ENCODE data around the gene CACNA1C.
"Not testable (repeated sequence)": the region's sequence is repeated elsewhere in the genome, so short reads cannot be mapped to it uniquely, and the experiment has no call there.

Gene CACNA1C

DNA sequence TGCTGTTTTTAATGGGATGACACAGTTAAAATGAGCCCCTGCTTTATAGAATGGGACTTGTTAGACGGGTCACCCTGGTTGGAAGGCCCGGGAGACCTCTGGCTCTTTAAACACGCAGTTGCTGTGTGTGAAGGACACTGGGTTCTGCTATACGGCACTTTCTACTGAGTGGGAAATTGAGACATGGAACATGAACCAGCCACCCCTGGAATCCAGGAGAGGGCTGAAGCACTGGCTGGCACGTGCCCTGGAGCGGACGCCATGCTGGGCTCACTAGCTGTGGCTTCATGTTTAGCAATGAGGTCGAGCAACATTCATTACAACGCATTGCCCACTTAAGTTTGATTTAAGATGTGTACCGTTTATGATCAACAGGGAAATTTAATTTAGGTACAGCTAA lies 23.9 kb downstream of the CACNA1C start:
- DNase-seq: no peak

DNA sequence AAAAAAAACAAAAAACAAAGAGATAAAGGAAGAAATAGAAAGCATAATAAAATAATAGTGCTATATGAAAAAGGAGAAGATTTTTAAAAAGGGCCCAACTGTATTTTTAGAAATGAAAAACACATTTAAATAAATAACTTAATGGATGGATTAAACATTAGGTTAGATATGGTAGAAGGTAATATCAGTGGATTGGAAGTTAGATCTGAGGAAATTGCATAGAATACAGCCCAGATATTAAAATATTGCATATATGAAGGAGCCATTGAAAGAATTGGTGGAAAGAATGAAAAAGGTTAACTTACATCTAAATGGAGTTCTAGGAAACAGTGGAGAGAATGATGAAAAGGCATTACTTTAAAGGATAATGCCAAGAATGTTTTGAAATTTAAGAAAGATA lies 27.8 kb downstream of the CACNA1C start:
- no peak for DNase-seq

GRCh38 chr12:2082321-2082720 lies 29.5 kb downstream of the CACNA1C start:
- DNase-seq: no peak

GRCh38 chr12:2083008-2083407 lies 30.2 kb downstream of the CACNA1C start:
- DNase-seq: no peak

- no peak for DNase-seq
Measured at GRCh38 chr12:2083561-2083960, 30.8 kb downstream of the CACNA1C start.

GRCh38 chr12:2084553-2085296 lies 31.9 kb downstream of the CACNA1C start:
- DNase-seq: no peak

GRCh38 chr12:2092354-2092753 lies 39.6 kb downstream of the CACNA1C start:
- DNase-seq: no peak

DNA sequence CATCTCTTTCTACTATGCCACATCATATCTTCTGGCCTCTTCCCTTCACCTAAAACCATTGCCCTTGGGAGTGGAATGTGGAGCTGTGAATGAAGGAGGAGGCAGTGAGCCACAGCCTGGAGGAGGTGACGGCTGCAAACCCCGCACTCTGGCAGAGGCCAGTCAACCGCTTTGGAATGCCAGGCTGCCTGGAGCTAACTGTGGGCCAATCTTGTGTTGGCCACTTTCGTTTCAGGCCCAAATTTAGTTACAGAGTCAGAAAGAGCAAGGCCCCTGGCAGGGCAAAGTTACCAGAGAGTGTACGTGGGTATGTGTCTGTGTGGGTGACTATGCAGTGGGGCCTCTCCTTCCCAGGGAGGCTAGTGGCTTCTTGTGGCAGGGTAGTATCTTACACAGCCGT lies 40.1 kb downstream of the CACNA1C start:
- DNase-seq: no peak

- DNase-seq: no peak
Measured at GRCh38 chr12:2094597-2094996, 41.8 kb downstream of the CACNA1C start.

DNA sequence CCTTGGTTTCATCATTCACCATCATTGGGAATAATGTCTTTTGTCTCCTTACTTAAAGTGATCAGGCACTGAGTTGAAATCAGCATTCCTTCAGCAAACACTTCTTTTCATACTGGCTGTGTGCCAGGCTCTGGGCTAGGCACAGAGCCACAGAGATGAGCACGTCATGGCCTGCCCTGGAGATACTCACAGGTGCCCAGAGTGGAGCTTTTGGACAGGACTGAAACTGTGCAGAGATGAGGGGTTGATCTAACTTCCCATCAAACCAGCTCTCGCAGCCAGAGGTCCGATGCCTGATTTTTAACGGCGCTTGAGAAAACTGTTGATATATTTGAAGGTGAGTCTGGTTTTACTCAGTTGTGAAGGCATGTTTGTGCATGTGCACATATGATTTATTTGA lies 43.1 kb downstream of the CACNA1C start:
- no peak for DNase-seq

- no peak for DNase-seq
Measured at GRCh38 chr12:2097617-2098016, 44.8 kb downstream of the CACNA1C start.

DNA sequence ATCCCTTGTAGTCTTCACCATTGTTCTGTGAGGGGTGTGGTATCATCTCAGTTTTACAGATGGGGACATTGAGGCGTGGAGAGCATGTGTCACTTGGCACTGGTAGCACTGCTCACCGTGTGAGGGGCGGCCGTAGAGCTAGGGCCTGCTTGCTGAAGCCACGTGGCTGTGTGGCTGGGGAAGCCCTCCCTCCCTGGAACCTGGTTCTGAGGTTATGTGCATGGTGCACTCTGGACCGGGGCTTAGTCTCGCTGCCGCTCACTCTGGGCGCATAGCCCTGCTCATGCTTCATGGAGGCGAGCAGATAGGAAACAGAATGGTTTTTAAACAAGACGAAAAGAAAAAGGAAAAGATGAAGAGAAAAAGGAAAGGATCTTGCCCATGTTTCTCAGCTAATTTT lies 46.1 kb downstream of the CACNA1C start:
- DNase-seq: no peak

- no peak for DNase-seq
Measured at GRCh38 chr12:2099595-2099994, 46.8 kb downstream of the CACNA1C start.

DNA sequence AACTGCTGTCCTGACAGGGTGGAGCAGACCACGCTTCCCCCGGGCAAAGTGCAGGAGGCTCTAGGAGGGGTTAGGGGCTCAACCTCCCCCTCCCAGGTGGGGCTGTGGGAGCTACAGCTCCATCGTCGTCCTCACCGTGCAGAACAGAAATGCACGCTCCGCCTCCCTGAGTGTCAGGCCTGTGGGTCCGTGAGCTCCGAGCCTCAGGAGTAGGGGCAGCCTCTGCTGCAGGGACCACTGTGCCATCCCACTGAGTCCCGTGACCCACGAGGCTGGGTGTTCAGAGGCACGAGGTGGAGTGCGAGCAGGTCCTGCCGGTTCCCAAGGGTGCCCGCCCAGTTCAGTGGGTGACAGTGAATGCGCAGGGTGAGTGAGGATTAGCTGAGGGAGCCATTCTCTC lies 48.6 kb downstream of the CACNA1C start:
- no peak for DNase-seq

GRCh38 chr12:2101771-2102170 lies 49.0 kb downstream of the CACNA1C start:
- no peak for DNase-seq

GRCh38 chr12:2102736-2103135 lies 49.9 kb downstream of the CACNA1C start:
- not testable (repeated sequence) for DNase-seq

GRCh38 chr12:2105387-2105786 lies 52.6 kb downstream of the CACNA1C start:
- DNase-seq: not testable (repeated sequence)

- no peak for DNase-seq
Measured at GRCh38 chr12:2108166-2108565, 55.4 kb downstream of the CACNA1C start.

DNA sequence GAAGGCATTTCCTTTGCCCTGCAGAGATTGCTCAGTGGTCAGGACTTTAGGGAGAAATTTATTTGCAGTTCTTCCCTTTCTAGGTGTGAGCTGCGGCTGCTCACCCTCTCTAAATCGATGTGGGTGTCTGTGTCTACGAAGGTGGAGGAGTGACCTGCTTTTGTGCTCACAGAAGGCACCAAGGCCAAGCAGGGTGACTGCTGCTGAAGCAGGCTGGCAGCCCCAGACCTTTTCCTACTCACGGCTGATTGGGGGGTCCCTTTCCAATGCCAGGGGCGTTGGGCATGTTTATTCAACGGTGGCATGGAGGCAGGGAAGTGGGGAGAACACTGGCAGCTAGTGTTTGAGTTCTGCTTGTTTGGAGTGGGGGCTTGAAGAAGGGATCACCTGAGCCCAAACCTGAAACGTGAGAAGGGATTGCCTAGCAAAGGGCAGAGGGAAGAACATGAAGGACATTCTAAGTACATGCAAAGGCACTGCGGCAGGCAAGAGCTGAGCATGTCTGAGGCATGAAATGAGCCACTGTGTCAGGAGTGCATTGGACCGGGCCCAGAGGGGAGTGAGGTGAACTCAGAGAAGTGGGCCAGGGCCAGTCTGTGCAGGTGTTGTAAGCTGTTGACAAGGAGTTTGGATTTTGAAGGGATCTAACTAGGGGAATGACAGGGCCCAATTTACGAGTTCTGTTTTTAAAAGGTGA lies 56.3 kb downstream of the CACNA1C start:
- DNase-seq: no peak

GRCh38 chr12:2110127-2110526 lies 57.3 kb downstream of the CACNA1C start:
- DNase-seq: no peak

DNA sequence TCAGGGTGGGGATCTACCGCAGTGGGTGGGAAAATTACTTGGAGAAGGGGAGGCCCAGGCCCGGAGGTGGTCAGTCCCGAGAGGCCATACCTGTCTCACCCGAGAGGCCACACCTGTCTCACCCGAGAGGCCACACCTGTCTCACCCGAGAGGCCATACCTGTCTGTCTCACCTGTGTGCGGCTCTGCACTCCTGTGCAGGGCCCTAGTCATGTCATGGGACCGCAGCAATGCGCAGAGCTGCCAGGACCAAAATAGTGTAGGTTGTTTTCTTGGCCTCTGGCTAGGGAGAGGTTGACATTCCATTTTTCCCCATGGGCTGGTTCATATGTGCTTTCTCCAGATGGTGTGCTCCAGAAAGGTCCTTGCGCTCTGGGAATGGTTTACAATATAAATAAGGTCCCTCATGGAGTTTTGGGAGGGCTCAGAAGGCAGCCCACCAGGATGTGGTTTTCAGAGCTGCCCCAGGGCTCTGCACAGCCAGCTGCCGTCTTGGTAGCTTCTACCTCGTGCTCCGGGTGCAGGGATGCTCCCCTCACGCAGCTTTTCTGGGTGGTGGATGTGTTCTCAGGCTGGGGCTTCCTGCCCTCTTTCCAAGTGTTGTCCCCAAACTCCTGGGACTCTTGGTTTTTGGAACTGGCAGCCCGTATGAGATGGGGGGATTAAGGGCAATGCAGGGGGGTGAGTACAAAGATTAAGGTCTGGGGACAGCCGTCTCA lies 58.2 kb downstream of the CACNA1C start:
- no peak for DNase-seq

DNA sequence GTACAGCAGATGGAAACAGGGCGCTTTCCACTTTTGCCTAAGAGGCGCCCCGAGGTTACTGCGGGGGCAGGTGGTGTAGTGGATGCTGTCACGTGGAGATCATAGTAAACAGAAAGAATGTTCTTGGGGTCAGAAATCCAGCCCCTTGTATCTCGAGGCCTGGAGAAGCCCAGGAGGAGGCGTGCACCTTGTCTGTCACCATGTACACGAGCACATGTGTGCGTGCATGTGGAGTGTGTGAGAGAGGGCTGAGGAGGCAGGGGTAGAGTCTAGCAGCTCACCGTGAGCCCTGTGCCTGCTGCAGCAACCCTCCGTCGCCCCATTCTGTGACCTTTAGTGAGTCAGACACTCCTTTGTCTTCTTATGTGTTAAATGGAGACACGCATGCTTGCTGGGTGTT lies 59.0 kb downstream of the CACNA1C start:
- no peak for DNase-seq

- DNase-seq: no peak
Measured at GRCh38 chr12:2112401-2112800, 59.6 kb downstream of the CACNA1C start.

All from RPMI8226 (cell line).